IMR-90 (cell line): ENCODE results near the gene CTDSPL.

Experiments used
- CEBPB ChIP-seq: IDR thresholded peaks from 2 replicates; pipeline ENCODE4 v1.6.1; 2012; ENCODE audit warnings: low read depth, low read length, improper control_type of control experiment
- MAFK ChIP-seq: IDR thresholded peaks from 2 replicates; pipeline ENCODE4 v1.6.1; 2012; ENCODE audit warnings: low read depth, low read length, improper control_type of control experiment
- MAZ ChIP-seq: IDR thresholded peaks from 2 replicates; pipeline ENCODE4 v1.6.1; 2012; ENCODE audit warnings: low read depth, mild to moderate bottlenecking, low read length, improper control_type of control experiment, moderate library complexity, borderline replicate concordance
- MXI1 ChIP-seq: IDR thresholded peaks from 2 replicates; pipeline ENCODE4 v1.6.1; 2012; ENCODE audit warnings: low read depth, mild to moderate bottlenecking, low read length, moderate library complexity, borderline replicate concordance
- POLR2A ChIP-seq: IDR thresholded peaks from 2 replicates; pipeline ENCODE4 v1.6.1; 2012; ENCODE audit warnings: mild to moderate bottlenecking, low read depth, low read length
- RAD21 ChIP-seq: IDR thresholded peaks from 2 replicates; pipeline ENCODE4 v1.6.1; 2012; ENCODE audit warnings: low read length, improper control_type of control experiment
- RCOR1 ChIP-seq: IDR thresholded peaks from 2 replicates; pipeline ENCODE4 v1.6.1; 2012; ENCODE audit warnings: mild to moderate bottlenecking, low read length, improper control_type of control experiment; ENCODE audit not compliant: insufficient replicate concordance
- RFX5 ChIP-seq: IDR thresholded peaks from 2 replicates; pipeline ENCODE4 v1.8.0; 2012; ENCODE audit warnings: low read depth, mild to moderate bottlenecking, low read length, moderate library complexity
- TF ChIP-seq, protein P1 (sequence below): conservative IDR thresholded peaks from 2 replicates; pipeline ENCODE4 v1.5.1; 2012; ENCODE audit warnings: mild to moderate bottlenecking, low read depth, low read length, improper control_type of control experiment
- TF ChIP-seq, protein P2 (sequence below): fragments of 150-350 bp; IDR thresholded peaks from 2 replicates; pipeline ENCODE4 v1.6.1; 2016; ENCODE audit warnings: low read depth, mild to moderate bottlenecking, low read length, moderate library complexity, borderline replicate concordance
- TF ChIP-seq, protein P3 (sequence below): fragments of 150-350 bp; IDR thresholded peaks from 2 replicates; pipeline ENCODE4 v1.6.1; 2017; ENCODE audit warnings: mild to moderate bottlenecking, antibody characterized with exemption, low read length, low read depth

DNA sequence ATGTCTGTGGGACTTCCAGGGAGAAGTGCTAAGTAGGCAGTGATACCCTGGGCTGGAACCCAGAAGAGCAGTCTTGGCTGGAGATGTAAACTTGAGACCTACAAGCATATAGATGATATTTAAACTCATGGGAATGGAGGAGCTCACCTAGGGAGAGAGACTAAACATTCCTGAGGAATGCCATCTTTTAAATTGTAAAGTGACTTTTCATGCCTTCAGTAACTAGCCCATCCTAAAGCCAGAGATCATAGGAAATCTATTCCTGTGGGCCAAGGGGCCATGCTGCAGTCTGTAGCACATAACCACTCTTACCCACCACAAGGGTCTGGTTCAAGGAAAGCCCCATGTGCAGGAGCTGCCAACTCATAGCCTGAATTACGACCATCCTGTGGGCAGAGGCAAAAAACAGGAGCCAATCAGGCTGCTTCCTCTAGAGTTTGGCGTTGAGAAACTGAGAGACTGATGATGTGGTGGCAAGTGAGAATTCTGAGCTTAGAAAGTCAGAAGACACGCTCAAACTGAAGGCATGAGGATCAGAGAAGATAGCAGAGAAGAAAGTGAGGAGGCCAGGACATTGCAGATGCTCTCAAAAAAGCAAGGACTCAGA is 37.5 kb downstream of the CTDSPL start:
- TF ChIP-seq, protein P1, sequence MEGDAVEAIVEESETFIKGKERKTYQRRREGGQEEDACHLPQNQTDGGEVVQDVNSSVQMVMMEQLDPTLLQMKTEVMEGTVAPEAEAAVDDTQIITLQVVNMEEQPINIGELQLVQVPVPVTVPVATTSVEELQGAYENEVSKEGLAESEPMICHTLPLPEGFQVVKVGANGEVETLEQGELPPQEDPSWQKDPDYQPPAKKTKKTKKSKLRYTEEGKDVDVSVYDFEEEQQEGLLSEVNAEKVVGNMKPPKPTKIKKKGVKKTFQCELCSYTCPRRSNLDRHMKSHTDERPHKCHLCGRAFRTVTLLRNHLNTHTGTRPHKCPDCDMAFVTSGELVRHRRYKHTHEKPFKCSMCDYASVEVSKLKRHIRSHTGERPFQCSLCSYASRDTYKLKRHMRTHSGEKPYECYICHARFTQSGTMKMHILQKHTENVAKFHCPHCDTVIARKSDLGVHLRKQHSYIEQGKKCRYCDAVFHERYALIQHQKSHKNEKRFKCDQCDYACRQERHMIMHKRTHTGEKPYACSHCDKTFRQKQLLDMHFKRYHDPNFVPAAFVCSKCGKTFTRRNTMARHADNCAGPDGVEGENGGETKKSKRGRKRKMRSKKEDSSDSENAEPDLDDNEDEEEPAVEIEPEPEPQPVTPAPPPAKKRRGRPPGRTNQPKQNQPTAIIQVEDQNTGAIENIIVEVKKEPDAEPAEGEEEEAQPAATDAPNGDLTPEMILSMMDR = no peak
- TF ChIP-seq RAD21 (no peak), RCOR1 (no peak), CEBPB (no peak), MAFK (no peak), RFX5 (no peak), MXI1 (no peak), POLR2A (no peak), MAZ (no peak)
- TF ChIP-seq, protein P2, sequence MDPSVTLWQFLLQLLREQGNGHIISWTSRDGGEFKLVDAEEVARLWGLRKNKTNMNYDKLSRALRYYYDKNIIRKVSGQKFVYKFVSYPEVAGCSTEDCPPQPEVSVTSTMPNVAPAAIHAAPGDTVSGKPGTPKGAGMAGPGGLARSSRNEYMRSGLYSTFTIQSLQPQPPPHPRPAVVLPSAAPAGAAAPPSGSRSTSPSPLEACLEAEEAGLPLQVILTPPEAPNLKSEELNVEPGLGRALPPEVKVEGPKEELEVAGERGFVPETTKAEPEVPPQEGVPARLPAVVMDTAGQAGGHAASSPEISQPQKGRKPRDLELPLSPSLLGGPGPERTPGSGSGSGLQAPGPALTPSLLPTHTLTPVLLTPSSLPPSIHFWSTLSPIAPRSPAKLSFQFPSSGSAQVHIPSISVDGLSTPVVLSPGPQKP = no peak
- TF ChIP-seq, protein P3, sequence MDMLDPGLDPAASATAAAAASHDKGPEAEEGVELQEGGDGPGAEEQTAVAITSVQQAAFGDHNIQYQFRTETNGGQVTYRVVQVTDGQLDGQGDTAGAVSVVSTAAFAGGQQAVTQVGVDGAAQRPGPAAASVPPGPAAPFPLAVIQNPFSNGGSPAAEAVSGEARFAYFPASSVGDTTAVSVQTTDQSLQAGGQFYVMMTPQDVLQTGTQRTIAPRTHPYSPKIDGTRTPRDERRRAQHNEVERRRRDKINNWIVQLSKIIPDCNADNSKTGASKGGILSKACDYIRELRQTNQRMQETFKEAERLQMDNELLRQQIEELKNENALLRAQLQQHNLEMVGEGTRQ = no peak
